Mucosa of stomach (tissue), 1 donor: ENCODE results near the gene GJB5.
"Not testable (repeated sequence)": the region's sequence is repeated elsewhere in the genome, so short reads cannot be mapped to it uniquely, and the experiment has no call there.

Experiments used
- H3K27me3 ChIP-seq: one replicate; pipeline ENCODE4 v1.7.0; 2013; ENCODE audit warnings: mild to moderate bottlenecking, low read length; ENCODE audit not compliant: control insufficient read depth, insufficient read depth
- H3K36me3 ChIP-seq: one replicate; pipeline ENCODE4 v1.7.0; 2013; ENCODE audit warnings: low read length; ENCODE audit not compliant: control insufficient read depth, insufficient read depth
- H3K4me1 ChIP-seq: one replicate; pipeline ENCODE4 v1.7.0; 2013; ENCODE audit warnings: mild to moderate bottlenecking, low read length; ENCODE audit not compliant: control insufficient read depth, insufficient read depth
- H3K4me3 ChIP-seq: one replicate; pipeline ENCODE4 v1.7.0; 2013; ENCODE audit warnings: low read length
- H3K9ac ChIP-seq: one replicate; pipeline ENCODE4 v1.7.0; 2013; ENCODE audit warnings: mild to moderate bottlenecking, low read length, moderate library complexity
- H3K9me3 ChIP-seq: one replicate; pipeline ENCODE4 v1.7.0; 2013; ENCODE audit warnings: mild to moderate bottlenecking, low read length, moderate library complexity; ENCODE audit not compliant: control insufficient read depth
- donor health status: Pancreatic carcinoma.

GJB5 gene

GRCh38 chr1:34762474-34763141 lies 7.8 kb downstream of the GJB5 start:
- peaks cover 15% of the 10 kb centered on the region for H3K4me1 ChIP-seq
- H3K9ac ChIP-seq, result no peak overlapping the region
- H3K4me3 ChIP-seq, result no peak overlapping the region
- H3K36me3 ChIP-seq, result no peaks in the 10 kb centered on the region
- H3K9me3 ChIP-seq, result no peaks in the 10 kb centered on the region
- no peaks in the 10 kb centered on the region for H3K27me3 ChIP-seq

GRCh38 chr1:34763142-34763781 lies 8.4 kb downstream of the GJB5 start:
- Histone ChIP-seq H3K9me3 (no peaks in the 10 kb centered on the region), H3K4me1 (peaks cover 15% of the 10 kb centered on the region), H3K9ac (no peak overlapping the region), H3K27me3 (no peaks in the 10 kb centered on the region), H3K36me3 (no peaks in the 10 kb centered on the region), H3K4me3 (no peak overlapping the region)

GRCh38 chr1:34768856-34769255 lies 14.0 kb downstream of the GJB5 start:
- Histone ChIP-seq H3K9ac (no peak overlapping the region), H3K27me3 (no peaks in the 10 kb centered on the region), H3K9me3 (no peaks in the 10 kb centered on the region), H3K36me3 (no peaks in the 10 kb centered on the region), H3K4me3 (no peak overlapping the region), H3K4me1 (no peaks in the 10 kb centered on the region)

- Histone ChIP-seq H3K9ac (no peak overlapping the region), H3K36me3 (no peaks in the 10 kb centered on the region), H3K9me3 (no peaks in the 10 kb centered on the region), H3K27me3 (no peaks in the 10 kb centered on the region), H3K4me1 (no peaks in the 10 kb centered on the region), H3K4me3 (no peak overlapping the region)
Measured at GRCh38 chr1:34770891-34771504, 16.2 kb downstream of the GJB5 start.

GRCh38 chr1:34771573-34772371 lies 16.9 kb downstream of the GJB5 start:
- Histone ChIP-seq H3K9me3 (no peaks in the 10 kb centered on the region), H3K9ac (no peak overlapping the region), H3K4me1 (no peaks in the 10 kb centered on the region), H3K36me3 (no peaks in the 10 kb centered on the region), H3K4me3 (no peak overlapping the region), H3K27me3 (no peaks in the 10 kb centered on the region)

- H3K4me1 ChIP-seq, H3K4me3 ChIP-seq, H3K36me3 ChIP-seq, H3K9me3 ChIP-seq, H3K9ac ChIP-seq, H3K27me3 ChIP-seq: not testable (repeated sequence)
Measured at GRCh38 chr1:34773114-34773513, 18.3 kb downstream of the GJB5 start.

- Histone ChIP-seq H3K4me3 (no peak overlapping the region), H3K27me3 (peaks cover 3% of the 10 kb centered on the region), H3K9ac (no peak overlapping the region), H3K4me1 (no peaks in the 10 kb centered on the region), H3K9me3 (no peaks in the 10 kb centered on the region), H3K36me3 (no peaks in the 10 kb centered on the region)
Measured at GRCh38 chr1:34774957-34775356, 20.1 kb downstream of the GJB5 start.

- no peak overlapping the region for H3K9ac ChIP-seq
- H3K4me1 ChIP-seq, result peaks cover 8% of the 10 kb centered on the region
- peaks cover 15% of the 10 kb centered on the region for H3K27me3 ChIP-seq
- no peak overlapping the region for H3K4me3 ChIP-seq
- H3K9me3 ChIP-seq, result no peaks in the 10 kb centered on the region
- no peaks in the 10 kb centered on the region for H3K36me3 ChIP-seq
Measured at GRCh38 chr1:34776911-34777310, 22.1 kb downstream of the GJB5 start.

GRCh38 chr1:34777519-34778321 lies 22.9 kb downstream of the GJB5 start:
- H3K27me3 ChIP-seq, result peaks cover 21% of the 10 kb centered on the region
- H3K36me3 ChIP-seq, result no peaks in the 10 kb centered on the region

GRCh38 chr1:34778381-34778780 lies 23.5 kb downstream of the GJB5 start:
- no peaks in the 10 kb centered on the region for H3K9me3 ChIP-seq

More at GRCh38 chr1:34777519-34778321, 22.9 kb downstream of the GJB5 start:
- no peaks in the 10 kb centered on the region for H3K9me3 ChIP-seq
- H3K4me3 ChIP-seq, result no peak overlapping the region
- H3K9ac ChIP-seq, result no peak overlapping the region
- H3K4me1 ChIP-seq, result peaks cover 16% of the 10 kb centered on the region

GRCh38 chr1:34779005-34779404 lies 24.2 kb downstream of the GJB5 start:
- no peaks in the 10 kb centered on the region for H3K36me3 ChIP-seq
- no peak overlapping the region for H3K9ac ChIP-seq
- H3K27me3 ChIP-seq, result peaks cover 23% of the 10 kb centered on the region
- H3K9me3 ChIP-seq, result no peaks in the 10 kb centered on the region
- peaks cover 29% of the 10 kb centered on the region for H3K4me1 ChIP-seq
- H3K4me3 ChIP-seq, result no peak overlapping the region

More at GRCh38 chr1:34778381-34778780, 23.5 kb downstream of the GJB5 start:
- H3K4me3 ChIP-seq, result no peak overlapping the region
- no peaks in the 10 kb centered on the region for H3K36me3 ChIP-seq
- H3K9ac ChIP-seq, result no peak overlapping the region
- H3K4me1 ChIP-seq, result peaks cover 23% of the 10 kb centered on the region
- H3K27me3 ChIP-seq, result peaks cover 23% of the 10 kb centered on the region
